Ramos (cell line): Measurements from ENCODE around the gene MCRIP2.
"Not testable (repeated sequence)": the region's sequence is repeated elsewhere in the genome, so short reads cannot be mapped to it uniquely, and the experiment has no call there.

ENCODE experiments used
- in situ Hi-C: fragments of 300-500 bp; cut with MboI; formaldehyde crosslinking; loops from one replicate; pipeline ENCODE4 v1.14.3; 2022; ENCODE audit warnings: low sequenced_read_pairs; ENCODE audit not compliant: unreplicated experiment

MCRIP2 gene

DNA sequence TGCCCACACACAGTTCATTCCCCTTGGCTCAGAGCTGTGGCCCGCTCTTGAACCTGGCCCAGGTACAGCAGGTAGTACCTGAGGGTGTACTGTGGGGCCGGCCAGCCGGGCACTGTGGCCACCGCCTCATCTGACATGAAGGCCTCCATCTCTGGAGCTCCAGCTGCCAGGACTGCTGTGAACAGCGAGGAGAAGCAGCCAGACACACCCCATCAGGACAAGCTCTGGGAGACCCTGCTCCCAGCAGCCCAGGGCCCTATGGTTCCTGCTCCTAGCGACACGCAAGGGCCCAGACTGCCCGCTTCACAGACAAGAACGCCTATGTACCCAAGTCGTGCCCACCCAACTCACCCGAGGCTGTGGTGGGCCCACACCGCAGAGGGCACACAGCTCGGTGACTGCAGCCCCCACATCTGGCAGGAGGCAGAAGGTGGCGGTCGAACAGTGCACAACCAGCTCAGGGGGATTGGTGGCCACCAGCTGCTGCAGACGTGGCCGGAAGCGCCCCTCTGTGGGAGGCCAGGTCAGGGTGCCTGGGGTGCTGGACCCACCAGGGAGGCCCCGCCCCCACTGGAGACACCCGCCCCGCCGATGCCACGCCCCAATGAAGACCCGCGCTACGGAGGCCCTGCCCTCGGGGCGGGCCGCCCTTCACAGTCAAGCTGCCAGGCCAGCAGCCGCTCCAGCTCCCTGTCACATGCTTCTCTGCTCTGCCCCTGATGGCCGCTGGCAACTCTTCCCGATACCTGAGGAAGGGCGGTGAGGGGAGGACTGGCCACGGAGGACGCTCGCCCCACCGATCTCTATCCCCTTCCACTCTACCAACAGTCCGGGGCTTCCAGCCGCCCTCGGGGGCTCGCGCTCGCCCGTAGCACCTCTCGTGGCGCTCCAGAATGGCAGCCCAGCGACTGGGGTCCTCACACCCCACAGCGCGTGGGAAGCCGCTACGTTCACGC is 37.5 kb downstream of the MCRIP2 start:
- in situ Hi-C loops: no loop called here

DNA sequence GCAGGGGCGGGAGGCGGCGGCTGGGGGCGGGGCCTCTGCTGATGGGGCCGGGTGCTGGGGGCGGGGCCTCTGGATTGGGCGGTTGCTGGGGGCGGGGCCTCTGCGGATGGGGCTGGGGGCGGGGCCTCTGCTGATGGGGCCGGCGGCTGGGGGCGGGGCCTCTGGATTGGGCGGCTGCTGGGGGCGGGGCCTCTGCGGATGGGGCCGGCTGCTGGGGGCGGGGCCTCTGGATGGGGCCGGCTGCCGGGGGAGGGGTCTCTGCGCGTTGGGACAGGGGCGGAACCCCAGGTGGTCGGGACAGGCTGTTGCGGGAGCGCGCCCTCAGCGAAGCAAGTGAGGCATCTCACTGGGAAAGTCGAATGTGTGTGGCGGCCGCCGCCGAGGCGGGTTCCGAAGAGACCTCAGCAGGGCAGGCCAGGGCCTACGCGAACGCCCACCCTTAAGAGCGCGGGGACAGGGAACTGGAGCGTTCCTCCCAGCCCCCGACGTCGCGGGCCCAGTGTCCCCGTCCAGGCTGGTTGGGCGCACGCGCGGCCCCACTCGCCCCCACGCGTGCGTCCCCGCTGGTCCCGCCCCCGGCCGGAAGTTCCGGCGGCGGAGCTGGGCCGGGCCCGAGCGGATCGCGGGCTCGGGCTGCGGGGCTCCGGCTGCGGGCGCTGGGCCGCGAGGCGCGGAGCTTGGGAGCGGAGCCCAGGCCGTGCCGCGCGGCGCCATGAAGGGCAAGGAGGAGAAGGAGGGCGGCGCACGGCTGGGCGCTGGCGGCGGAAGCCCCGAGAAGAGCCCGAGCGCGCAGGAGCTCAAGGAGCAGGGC is 38.4 kb downstream of the MCRIP2 start, which contains the start of gene STUB1:
Gene STUB1, plus strand, starts transcription at position 597 of the 811 bp plus-strand sequence. Its CDS starts 116 bp downstream, at position 713.
- in situ Hi-C loops: no loop called here

DNA sequence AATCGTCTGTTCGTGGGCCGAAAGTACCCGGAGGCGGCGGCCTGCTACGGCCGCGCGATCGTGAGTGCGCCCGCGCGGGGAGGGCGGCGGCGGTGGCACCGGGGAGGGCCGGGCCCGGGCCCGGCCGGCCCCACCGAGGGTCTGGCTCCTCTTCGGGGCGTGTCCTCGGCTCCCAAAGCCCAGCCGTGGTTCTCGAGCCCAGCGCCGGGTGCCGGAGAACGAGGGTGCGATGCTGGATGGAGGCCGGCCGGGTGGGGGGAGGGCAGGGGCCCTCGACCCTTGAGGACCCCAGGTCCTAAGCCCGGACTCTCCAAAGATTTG is 39.0 kb downstream of the MCRIP2 start:
- in situ Hi-C loops: no loop called here

DNA sequence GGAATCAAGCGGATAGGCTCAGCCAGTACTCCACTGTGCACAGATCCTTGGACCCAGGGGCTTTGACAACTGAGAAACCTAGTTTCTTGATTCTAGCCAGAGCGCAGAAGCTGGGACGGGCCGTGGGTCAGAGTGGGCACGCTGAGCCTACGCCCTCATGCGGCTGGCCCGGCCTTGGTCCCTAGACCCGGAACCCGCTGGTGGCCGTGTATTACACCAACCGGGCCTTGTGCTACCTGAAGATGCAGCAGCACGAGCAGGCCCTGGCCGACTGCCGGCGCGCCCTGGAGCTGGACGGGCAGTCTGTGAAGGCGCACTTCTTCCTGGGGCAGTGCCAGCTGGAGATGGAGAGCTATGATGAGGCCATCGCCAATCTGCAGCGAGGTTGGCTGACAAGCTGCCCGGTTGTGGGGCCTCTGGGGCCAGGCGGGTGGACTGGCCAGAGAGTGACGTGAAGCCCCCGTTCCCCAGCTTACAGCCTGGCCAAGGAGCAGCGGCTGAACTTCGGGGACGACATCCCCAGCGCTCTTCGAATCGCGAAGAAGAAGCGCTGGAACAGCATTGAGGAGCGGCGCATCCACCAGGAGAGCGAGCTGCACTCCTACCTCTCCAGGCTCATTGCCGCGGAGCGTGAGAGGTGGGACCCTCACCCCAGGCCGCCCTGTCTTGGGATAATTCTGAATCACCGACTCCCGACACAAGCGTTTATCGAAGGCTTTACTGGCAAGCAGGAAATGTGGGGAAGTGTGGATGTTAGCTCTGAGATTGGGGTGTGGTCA is 39.5 kb downstream of the MCRIP2 start:
- in situ Hi-C loops: no loop called here

DNA sequence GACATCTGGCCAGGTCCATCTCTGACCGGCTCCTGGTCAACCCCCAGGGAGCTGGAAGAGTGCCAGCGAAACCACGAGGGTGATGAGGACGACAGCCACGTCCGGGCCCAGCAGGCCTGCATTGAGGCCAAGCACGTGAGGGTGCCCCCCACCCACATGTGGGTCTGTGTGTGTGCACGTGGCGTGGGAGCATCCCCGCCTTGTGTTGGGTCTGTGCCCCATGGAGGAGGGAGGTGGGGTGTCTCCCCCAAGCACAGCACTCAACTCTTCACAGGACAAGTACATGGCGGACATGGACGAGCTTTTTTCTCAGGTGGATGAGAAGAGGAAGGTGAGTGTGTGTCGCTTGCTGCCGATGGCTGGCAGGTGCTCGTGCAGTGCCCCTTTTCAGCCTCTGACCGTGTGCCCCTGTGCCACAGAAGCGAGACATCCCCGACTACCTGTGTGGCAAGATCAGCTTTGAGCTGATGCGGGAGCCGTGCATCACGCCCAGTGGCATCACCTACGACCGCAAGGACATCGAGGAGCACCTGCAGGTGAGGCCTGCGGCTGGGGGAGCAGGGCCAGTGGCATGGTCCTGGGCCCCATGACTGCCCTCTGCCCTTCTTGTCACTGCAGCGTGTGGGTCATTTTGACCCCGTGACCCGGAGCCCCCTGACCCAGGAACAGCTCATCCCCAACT is 40.3 kb downstream of the MCRIP2 start:
- in situ Hi-C loops: no loop called here

DNA sequence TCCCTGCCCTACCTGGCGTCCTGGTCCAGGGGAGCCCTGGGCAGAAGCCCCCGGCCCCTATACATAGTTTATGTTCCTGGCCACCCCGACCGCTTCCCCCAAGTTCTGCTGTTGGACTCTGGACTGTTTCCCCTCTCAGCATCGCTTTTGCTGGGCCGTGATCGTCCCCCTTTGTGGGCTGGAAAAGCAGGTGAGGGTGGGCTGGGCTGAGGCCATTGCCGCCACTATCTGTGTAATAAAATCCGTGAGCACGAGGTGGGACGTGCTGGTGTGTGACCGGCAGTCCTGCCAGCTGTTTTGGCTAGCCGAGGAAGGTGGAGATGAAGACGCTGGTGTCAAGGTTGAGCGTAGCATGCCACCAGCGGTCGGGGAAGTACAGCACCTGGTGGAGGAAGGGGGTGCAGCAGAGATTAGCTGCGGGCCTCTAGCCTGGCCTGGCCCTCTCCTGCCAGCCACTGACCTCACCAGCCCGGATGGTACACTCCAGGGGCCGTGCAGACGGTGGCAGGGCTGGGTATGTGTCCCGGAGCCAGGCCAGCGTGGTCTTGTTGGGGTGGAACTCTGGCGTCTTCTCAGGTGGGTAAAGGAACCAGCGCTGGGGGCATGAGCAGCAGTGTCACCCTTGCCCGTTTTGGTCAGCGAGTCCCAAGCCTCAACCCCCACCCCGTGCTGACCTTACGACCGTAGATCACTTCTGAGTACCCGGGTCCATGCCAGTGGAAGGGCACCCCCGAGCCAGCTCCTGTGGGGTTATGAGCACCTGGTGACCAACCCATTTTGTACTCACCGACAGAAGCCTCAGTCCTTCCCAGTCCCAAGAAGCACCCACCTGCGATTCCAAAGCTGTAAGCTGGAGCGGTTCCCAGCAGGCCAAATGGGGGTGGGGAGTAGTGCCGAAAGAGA is 41.1 kb downstream of the MCRIP2 start:
- in situ Hi-C loops: no loop called here

DNA sequence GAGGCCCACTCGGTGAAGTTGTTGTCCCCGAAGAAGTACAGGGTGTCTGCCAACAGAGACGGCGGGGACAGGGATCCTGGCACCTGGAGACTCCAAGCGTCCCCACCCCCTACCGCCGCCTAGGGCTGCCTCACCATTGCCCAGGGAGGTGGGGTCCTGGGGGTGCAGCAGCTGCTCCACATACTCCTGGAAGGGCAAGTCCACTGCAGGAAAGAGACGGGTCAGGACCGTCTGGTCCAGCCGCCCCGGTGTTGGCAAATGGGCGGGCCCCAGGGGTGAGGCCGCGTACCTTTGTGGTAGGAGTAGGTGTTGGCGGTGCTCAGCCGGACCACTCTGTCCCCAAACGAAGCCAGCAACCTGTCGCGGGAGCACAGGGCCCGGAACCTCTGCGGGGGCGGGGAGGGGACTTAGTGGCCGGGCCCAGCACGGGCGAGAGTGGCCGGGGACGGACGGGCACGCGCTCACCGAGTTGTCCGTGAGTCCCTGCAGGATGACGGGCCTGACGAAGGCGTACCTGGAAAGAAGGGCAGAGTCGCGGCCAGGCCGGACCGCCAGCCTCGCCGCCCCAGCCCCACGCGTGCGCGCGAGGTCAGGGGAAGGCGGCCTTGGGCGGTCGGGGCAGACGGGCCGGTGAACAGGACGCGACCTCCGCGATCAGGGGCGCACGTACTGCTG is 41.9 kb downstream of the MCRIP2 start:
- in situ Hi-C loops: no loop called here

DNA sequence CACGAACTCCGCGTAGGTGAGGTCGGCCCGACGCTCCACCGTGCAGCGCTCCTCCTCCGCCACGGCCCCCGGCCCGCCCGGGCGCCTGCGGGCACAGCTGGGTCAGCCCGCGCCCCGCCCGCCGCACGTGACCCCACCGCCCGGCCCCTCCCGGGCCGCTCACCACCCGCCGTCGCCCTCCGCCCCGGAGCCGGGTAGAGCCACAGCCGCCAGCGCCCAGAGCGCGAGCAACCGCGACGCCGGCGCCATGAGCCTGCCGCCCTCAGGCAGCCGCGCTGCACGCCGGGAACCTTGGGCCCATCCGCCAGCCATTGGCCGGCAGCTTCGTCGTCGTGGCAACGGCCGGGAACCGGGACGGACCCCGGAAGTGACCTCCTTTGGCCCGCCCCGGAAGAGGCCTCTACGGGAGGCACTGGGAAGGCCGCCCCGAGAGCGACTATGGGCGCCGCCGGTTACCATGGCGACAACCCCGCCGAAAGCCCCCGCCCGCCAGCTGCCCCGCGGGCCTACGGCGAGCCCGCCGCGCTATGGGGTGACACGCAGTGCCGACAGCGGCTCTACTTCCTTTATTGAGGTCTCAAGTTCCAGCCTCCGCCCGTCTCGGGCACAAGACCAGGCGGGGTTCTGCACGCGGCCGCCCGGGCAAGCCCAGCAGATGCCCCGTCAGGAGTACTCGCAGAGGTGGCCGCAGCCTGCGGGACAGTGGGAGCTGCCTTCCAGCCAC is 42.6 kb downstream of the MCRIP2 start, which contains the start of gene JMJD8:
Gene JMJD8, minus strand, starts transcription at position 264 of the 724 bp plus-strand sequence. Its CDS starts 15 bp downstream, at position 249.
- in situ Hi-C loops: no loop called here

DNA sequence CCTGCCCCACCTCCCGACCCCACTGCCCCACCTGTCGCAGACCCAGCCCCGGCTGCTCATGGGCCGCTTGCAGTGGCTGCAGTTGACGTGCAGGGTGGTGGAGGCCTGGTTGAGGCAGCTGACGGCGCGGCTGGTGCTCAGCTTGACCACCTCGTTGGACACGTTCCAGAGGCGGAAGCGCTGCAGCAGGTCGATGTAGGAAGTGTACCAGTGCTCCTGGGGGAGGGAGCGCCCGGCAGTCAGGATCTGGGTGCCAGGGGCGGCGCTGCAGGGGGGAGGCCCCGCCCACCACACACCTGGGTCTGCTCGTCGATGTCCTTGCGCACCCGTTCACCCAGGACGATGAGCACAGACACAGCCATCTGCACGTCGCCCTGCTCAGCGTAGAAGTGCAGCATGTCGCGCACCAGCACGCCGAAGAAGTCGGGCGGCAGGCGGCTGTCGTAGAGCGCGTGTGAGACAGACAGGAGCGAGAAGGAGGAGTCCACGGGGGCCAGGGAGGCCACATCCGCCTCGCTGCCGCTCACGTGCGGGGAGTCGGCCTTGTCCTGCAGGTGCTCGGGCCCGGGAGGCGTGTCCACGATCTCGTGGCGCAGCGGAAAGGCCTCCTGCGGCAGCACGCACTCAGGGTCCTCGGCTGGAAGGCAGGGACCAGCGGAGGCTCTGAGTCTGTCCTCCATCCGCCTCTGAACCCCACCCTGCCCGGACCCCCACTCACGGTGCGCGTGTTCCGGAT is 43.5 kb downstream of the MCRIP2 start:
- in situ Hi-C loops: no loop called here

DNA sequence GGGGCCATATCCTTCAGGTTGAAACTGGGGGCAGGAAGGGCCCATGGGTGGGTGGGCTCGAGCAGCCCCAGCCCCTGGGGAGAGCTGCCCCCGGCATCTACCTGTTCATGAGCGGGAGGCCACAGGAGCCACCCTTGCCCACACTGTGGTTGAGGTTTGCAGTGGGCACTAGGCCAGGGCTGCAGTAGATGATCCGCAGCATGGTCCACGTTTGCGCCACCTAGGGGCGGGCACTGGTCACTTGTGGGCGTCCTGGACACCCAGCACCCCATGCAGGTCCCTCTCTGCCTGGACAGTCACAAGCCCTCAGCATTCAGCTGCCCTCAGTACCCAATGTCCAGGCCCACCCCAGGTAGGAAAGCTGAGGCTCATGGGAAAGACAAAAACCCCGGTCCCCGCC is 44.3 kb downstream of the MCRIP2 start:
- in situ Hi-C loops: no loop called here

DNA sequence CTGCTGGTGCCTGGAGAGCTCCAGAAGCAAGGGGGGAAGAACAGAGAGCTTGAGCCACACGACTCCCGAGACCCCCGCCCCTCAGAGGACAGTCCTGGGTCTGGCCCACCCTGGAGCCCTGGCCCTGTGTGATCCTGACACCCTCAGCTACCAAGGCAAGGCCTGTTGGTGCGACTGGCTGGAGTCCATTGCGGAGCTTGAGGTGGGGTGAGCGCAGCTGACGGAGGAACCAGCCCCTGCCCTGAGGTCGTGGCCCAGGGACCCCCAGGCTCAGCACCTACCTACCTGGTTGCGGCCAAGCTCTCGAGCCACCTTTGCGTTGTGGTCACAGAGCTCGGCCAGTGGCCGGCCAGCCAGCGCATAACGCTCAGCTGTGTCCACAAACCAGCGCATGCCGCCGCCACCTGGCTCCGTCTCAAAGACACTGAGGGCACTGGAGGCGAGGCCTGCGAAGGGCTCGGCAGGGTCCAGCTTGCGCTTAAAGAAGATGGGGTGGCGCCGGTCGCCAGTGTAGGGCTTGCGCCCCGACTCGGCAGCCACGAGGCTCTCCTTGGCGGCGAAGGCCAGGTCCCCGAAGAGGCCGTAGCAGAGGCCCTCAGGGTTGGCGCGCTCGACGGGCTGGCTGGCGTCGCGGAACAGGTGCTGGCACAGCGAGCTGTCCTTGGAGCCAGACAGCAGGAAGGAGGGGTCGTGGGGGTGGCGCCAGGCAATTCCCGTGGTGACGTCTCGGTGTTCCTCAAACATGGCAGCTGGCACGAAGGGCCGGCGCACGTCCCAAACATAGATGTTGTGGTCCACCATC is 45.0 kb downstream of the MCRIP2 start:
- in situ Hi-C loops: no loop called here

DNA sequence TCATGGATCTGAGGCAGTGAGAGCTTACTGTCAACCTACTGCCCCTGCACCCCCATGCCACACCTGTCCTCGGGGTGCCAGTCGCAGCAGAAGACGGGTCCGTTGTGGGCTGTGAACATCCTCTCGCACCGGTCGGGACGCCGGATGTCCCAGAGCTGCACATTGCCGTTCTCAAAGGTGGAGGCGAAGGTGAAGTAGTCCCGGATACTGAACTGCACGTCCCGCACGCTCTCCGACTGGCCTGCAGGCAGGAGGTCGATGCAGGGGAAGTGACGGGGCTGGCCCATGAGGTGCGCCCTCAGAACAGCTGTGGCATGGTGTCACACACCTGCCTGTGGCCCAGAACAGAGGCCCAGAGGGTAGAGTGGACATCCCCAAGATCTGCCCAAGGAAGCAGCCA is 45.9 kb downstream of the MCRIP2 start:
- in situ Hi-C loops: no loop called here

DNA sequence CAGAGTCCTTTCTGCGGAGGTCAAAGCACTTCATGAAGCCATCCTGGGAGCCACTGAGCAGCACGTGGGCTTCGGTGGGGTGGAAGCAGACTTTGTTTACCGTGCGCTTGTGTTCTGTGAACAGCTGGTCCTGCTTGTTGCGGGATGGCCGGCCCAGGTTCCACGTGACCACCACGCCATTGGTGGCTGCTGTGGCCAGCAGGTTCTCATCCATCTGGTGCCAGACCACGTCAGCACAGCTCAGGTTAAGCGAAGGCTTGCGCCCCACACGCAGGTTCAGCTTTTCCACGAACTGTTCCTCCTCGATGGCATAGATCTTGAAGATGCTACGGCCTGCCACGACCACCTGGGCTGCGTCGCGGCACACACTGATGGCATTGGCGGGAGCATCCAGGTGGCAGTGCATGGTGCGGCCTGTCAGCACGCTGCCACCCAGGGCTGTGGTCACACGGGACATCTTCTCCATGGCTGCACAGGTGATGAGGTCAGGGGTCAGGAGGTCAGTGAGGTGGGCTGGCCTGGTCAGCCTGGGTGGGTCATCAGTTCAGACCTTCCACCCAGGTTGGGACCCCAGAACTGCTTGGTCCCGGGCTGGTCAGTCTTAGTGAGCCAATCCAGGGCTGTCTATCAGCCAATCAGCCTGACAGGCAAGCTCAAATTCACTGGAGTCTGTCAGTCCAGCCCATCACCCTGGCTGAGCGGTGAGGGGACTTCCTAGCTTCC is 47.7 kb downstream of the MCRIP2 start:
- in situ Hi-C loops: no loop called here

DNA sequence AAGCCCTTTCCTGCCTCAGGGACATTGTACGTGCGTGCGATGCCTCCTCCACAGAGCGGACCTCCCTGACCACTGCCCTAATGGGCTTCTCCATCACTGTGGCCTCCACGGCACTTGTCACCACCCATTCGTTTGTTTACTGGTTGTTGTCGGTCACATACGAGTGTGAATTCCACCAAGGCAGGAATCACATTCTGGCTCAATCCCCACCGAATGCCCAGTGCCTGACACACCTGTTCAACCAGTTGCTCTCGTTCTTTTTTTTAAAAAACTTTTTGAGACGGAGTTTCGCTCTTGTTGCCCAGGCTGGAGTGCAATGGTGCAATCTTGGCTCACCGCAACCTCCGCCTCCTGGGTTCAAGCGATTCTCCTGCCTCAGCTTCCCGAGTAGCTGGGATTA is 49.6 kb downstream of the MCRIP2 start:
- in situ Hi-C loops: not testable (repeated sequence)

DNA sequence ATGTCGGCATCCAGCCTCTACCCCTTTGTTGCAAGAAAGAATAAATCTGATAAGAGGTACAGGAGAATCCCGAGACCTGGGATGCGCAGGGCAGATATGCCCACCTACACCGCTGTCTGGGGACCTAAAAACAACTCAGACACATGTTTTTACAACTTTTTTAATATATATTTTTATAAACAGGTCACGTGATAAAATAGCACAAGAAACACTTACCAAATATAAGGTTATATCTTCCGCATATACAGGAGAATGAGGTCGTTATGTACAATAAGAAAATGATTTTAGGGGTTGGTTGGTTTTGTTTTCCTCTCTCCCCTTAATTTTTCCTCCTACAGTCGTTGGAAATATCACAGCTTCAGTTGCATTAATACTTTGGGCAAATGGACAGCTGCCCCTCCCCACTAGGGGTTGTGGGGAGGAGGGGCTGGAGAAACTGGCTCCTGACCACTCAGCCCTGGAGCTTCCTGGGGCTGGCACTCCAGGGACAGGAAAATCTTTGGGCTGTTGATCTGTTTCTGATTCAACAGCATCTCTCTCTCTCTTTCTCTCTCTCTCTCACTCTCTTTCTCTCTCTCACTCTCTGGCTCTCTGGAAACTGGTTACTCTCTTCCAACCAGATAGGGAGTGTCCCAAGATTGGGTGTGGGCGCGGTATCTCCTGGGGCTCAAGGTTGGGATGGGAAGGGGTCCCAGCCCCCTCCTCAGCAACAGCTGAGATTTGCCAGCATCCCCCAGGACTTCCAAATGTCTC is 50.9 kb downstream of the MCRIP2 start:
- in situ Hi-C loops: no loop called here
